LoVo (cell line): ENCODE results near the gene SERINC5.
"Not testable (repeated sequence)": the region's sequence is repeated elsewhere in the genome, so short reads cannot be mapped to it uniquely, and the experiment has no call there.

Experiments
- DNase-seq: peaks from one replicate; pipeline ENCODE4 v3.0.0-alpha.2; 2016; ENCODE audit warnings: low spot score

Gene SERINC5

GRCh38 chr5:80138486-80138885 is 117.4 kb downstream of the SERINC5 start:
- no peak for DNase-seq

DNA sequence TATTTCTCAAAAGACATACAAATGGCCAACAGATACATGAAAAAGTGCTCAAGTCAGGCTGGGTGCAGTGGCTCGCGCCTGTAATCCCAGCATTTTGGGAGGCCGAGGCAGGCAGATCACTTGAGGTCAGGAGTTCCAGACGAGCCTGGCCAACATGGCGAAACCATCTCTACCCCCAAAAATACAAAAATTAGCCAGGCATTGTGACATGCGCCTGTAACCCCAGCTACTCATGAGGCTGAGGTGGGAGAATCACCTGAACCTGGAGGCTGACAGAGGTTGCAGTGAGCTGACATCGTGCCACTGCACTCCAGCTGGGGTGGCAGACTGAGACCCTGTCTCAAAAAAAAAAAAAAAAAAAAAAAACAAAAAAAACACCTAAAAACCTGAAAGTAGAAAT is 119.0 kb downstream of the SERINC5 start:
- not testable (repeated sequence) for DNase-seq

GRCh38 chr5:80134876-80135275 is 121.0 kb downstream of the SERINC5 start:
- no peak for DNase-seq

DNA sequence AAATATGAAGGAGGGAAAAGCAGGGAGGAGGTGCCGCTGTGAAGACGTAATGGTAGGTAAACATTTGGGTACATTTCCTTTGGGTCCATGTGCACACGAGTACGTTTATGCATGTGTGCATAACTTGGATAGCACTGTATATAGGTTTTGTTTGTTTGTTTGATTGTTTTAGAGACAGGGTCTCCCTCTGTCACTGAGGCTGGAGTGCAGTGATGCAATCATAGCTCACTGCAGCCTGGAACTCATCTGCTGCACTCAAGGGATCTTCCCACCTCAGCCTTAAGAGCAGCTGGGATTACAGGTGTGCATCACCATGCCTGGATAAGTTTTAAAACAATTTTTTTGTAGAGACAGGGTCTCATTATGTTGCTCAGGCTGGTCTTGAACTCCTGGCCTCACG is 126.7 kb downstream of the SERINC5 start:
- DNase-seq = no peak

DNA sequence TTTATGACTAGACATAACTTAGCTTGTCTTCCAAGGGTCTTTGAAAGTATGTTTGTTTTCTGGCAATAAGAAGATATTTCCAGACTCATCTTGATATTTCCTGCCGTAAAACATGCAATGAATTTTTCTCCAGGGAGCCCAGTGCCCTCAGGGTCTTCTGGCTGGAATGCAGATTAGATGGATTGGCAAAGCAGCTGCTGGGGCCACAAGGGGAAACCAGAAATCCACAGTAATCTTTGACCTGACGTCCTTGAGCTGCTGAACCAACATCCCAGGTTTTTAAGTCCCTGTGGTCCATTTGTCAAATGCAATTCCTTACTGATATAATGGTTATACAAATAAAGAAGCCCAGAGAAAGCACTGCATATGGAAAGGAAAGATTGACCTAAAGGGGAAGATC is 127.7 kb downstream of the SERINC5 start:
- no peak for DNase-seq

DNA sequence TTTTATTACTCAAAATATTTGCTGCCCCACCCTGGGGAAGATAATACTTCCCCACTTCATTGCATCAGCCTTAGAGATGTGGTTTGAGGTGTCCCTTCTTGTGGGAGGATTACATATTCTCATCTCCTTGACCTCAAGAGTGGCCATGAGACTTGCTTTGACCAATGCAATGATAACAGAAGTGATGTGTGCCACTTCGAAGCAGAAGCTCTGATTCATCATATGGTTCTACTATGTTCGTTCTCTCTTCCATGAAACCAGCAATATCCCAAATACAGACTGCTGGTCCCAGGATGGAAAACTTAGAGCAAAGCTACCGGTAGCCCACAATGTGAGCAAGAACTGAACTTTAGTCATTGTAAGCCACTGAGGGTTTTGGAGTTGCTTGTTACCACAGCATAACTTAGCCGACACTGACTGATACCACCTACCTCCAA is 128.7 kb downstream of the SERINC5 start:
- DNase-seq = no peak

- no peak for DNase-seq
Observed at GRCh38 chr5:80125962-80126480, 129.8 kb downstream of the SERINC5 start.

GRCh38 chr5:80125022-80125961 is 130.6 kb downstream of the SERINC5 start:
- no peak for DNase-seq

GRCh38 chr5:80124121-80124918 is 131.5 kb downstream of the SERINC5 start:
- no peak for DNase-seq

- DNase-seq = no peak
Observed at GRCh38 chr5:80122579-80122978, 133.3 kb downstream of the SERINC5 start.

- DNase-seq = no peak
Observed at GRCh38 chr5:80119372-80119771, 136.5 kb downstream of the SERINC5 start.

- no peak for DNase-seq
Observed at GRCh38 chr5:80117446-80117845, 138.4 kb downstream of the SERINC5 start.

DNA sequence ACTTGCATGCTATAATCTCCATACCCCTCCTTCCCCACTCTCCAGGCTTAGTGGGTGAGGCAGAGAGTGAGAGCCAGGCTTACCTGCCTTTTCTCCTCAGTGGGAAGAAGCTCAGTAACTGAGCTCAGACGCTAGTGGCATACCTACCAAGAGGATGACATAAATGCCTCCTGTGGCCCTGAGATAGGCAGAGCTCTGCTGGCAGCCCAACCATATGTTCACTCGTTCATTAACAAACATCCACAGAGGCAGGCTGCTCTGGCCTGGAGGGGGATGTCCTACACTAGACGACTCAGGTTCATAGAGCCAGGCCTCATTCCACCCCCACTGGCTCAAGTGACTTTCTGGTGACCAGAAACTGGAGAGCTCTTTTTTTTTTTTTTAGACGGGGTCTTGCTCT is 139.4 kb downstream of the SERINC5 start:
- DNase-seq = no peak

DNA sequence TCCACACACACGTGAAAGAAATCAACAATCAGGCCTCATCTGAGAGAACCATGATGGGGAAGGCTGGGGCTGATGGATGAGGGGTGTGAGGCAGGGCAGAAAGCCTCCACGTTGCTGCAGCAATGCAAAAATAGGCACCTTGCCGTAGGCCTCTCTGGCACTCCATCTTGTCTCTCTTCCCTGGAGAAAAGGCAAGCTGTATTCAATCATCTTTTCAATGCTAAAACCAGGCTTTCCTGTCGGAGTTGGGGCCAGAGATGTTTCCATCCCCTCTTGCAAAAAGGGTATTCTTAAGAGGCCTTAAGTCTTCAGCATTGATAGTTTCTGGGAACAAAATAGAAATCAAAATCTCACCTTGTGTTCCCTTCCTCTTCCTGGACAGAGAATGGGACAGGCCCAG is 139.8 kb downstream of the SERINC5 start:
- DNase-seq = no peak

DNA sequence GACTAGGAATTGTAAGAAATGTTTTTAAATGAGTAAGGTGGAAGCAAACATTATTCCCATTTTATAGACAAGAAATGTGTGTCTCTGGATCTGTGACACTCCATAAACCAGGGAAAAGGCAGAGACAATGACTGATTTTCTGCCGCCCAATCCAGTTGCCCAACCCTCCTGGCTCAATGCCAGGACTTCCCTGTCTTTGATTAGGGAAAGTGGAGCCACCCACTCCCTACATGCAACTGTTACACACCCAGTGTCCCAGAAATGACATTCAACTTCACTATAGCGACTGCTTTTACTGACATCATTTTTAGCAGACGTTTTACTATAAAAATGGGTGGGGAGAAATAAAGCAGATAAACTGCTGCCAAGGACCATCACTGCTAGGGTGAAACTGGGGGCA is 141.0 kb downstream of the SERINC5 start:
- DNase-seq = no peak

DNA sequence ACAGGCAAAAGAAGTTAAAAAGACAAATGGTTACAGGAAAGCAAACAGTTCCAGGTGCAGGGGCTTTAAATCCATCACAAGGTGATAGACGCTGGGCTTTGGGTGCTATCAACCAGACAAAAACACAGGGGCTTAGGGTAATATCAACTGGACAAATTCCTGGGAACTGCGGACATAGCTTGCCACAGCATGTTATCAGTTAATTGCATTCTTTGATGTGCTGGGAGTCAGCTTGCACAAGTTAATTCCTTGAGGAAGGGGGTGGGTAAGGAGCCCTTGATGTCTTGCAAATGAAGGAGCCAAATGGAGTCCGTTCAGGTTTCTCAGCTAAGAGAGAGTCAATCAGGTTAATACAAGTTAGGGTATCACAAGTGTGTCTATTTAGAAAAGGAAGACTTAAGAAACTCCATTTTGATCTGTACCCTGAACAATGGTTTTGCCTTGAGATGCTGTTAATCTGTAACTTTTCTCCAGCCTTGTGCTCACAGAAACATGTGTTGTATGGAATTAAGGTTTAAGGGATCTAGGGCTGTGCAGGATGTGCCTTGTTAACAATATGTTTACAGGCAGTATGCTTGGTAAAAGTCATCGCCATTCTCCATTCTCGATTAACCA is 144.4 kb downstream of the SERINC5 start:
- not testable (repeated sequence) for DNase-seq

GRCh38 chr5:80109646-80110478 is 146.0 kb downstream of the SERINC5 start:
- DNase-seq = no peak

- no peak for DNase-seq
Observed at GRCh38 chr5:80106916-80107315, 148.9 kb downstream of the SERINC5 start.

- DNase-seq = no peak
Observed at GRCh38 chr5:80105698-80106439, 150.0 kb downstream of the SERINC5 start.

GRCh38 chr5:80103371-80103770 is 152.5 kb downstream of the SERINC5 start:
- DNase-seq = no peak

GRCh38 chr5:80101993-80102392 is 153.9 kb downstream of the SERINC5 start:
- no peak for DNase-seq
